GM23248 (cell line): ENCODE results near the gene RIN2.

Source experiments
- EZH2 ChIP-seq: fragments of 200-600 bp; sonication (generic); IDR thresholded peaks from 2 replicates; pipeline ENCODE4 v1.6.1; 2018; ENCODE audit warnings: antibody characterized with exemption, mild to moderate bottlenecking; ENCODE audit not compliant: insufficient read depth, poor library complexity, severe bottlenecking
- EZH2phosphoT487 ChIP-seq: fragments of 200-600 bp; sonication (generic); IDR thresholded peaks from 2 replicates; pipeline ENCODE4 v1.6.1; 2018; ENCODE audit warnings: antibody characterized with exemption, moderate library complexity, mild to moderate bottlenecking, low read depth; ENCODE audit not compliant: insufficient read depth

DNA sequence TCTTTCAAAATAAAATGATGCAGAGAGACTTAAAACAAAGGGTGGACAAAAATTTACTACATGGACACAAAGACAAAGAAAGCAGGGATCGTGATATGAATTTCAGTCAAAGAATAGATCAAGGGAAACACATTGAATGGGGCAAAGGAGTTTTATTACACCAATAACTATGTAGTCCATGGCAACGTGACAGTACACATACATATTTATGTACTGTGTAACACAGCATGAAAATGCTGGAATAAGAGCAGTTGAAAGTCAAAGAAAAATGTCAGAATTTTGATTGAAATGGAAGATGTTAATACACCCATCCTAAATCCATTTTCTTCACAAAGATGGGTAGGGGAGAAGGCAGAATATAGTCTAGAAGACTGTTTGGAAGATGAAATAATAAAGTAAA, 9.4 kb upstream of the RIN2 start:
- TF ChIP-seq EZH2phosphoT487 (no peak), EZH2 (no peak)
